ENCODE results near the gene C1QTNF12.

C1QTNF12 gene

GRCh38 chr1:1218524-1219200, 27.9 kb downstream of the C1QTNF12 start:
- peaks cover 76% of the 10 kb centered on the region for H3K36me3 ChIP-seq (ENCODE audit: insufficient read depth, low read length)
- H3K9ac ChIP-seq (ENCODE audit: low read length), result no peak overlapping the region
- H3K4me2 ChIP-seq (ENCODE audit: low read length), result no peak overlapping the region
- TF ChIP-seq, protein P1, sequence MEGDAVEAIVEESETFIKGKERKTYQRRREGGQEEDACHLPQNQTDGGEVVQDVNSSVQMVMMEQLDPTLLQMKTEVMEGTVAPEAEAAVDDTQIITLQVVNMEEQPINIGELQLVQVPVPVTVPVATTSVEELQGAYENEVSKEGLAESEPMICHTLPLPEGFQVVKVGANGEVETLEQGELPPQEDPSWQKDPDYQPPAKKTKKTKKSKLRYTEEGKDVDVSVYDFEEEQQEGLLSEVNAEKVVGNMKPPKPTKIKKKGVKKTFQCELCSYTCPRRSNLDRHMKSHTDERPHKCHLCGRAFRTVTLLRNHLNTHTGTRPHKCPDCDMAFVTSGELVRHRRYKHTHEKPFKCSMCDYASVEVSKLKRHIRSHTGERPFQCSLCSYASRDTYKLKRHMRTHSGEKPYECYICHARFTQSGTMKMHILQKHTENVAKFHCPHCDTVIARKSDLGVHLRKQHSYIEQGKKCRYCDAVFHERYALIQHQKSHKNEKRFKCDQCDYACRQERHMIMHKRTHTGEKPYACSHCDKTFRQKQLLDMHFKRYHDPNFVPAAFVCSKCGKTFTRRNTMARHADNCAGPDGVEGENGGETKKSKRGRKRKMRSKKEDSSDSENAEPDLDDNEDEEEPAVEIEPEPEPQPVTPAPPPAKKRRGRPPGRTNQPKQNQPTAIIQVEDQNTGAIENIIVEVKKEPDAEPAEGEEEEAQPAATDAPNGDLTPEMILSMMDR (IDR thresholded peaks at IDR 0.05; ENCODE audit: low read length), result no peak
- TF ChIP-seq EZH2 (IDR thresholded peaks at IDR 0.05; ENCODE audit: borderline replicate concordance, low read length), result no peak
- no peaks in the 10 kb centered on the region for H3F3A ChIP-seq (ENCODE audit: insufficient read depth, low read length)
- H3K9me3 ChIP-seq (ENCODE audit: low read length), result no peaks in the 10 kb centered on the region
- H3K27me3 ChIP-seq (ENCODE audit: insufficient read depth, low read length), result no peaks in the 10 kb centered on the region
- no peaks in the 10 kb centered on the region for H3K79me2 ChIP-seq (ENCODE audit: insufficient read depth, low read length)
- no peak overlapping the region for H3K4me3 ChIP-seq (ENCODE audit: low read depth, low read length, poor library complexity, severe bottlenecking)
- peaks cover 9% of the 10 kb centered on the region for H3K4me1 ChIP-seq (ENCODE audit: insufficient read depth, low read length, severe bottlenecking)
- no peak overlapping the region for H2AFZ ChIP-seq (ENCODE audit: low read length)
- no peaks in the 10 kb centered on the region for H3K9me2 ChIP-seq (ENCODE audit: low read depth, low read length)
- H3K27ac ChIP-seq (ENCODE audit: low read depth, low read length, poor library complexity, severe bottlenecking), result no peak overlapping the region
- no peaks in the 10 kb centered on the region for H4K20me1 ChIP-seq (ENCODE audit: insufficient read depth, low read length)

DNA sequence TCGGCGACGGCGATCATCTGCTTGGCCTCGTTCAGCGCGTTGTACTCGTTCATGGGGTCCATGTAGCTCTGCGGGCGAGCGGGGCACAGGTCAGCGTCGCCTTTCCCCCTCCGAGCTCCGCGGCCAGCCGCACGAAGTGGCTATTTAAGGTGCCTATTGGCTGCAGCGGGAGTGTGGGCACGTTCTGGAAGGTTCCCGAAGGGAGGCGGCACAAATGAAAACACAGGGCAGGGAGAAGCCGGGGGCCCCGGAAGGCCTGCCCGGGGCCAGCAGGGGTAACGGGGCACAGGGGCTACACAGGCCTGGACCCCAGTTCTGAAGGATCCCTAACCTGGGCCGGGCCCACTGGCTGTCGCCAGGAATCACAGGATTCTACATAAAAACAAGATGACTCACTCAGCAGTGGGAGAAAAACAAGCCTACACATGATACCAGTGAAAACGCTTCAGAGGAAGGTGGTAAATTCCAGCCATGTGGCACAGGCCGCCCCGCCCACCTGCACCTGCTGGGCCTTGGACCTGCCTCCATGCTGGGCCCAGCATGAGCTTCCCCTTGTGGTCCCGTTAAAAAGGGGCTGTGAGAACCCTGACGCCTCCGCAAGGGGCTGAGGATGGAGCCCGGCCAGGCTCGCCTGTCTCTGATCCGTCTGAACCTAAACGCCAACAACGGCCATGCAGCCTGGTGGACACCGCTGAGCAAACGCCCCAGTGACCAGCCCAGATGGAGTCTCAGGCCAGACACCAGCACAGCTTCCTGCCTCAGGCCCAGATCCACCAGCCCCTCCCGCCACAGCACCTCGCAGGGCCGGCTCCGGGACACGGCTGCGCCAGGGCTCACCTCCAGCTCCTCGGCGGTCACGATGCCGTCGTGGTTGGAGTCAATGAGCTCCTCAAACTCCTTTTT, 28.6 kb downstream of the C1QTNF12 start:
- Histone ChIP-seq H3K4me1 (ENCODE audit: insufficient read depth, low read length, severe bottlenecking) (peaks cover 9% of the 10 kb centered on the region), H3F3A (ENCODE audit: insufficient read depth, low read length) (no peaks in the 10 kb centered on the region), H2AFZ (ENCODE audit: low read length) (no peak overlapping the region), H4K20me1 (ENCODE audit: insufficient read depth, low read length) (no peaks in the 10 kb centered on the region), H3K9me2 (ENCODE audit: low read depth, low read length) (no peaks in the 10 kb centered on the region), H3K27ac (ENCODE audit: low read depth, low read length, poor library complexity, severe bottlenecking) (no peak overlapping the region), H3K9ac (ENCODE audit: low read length) (no peak overlapping the region), H3K9me3 (ENCODE audit: low read length) (no peaks in the 10 kb centered on the region), H3K36me3 (ENCODE audit: insufficient read depth, low read length) (peaks cover 70% of the 10 kb centered on the region), H3K79me2 (ENCODE audit: insufficient read depth, low read length) (no peaks in the 10 kb centered on the region), H3K4me2 (ENCODE audit: low read length) (no peak overlapping the region), H3K4me3 (ENCODE audit: low read depth, low read length, poor library complexity, severe bottlenecking) (no peak overlapping the region), H3K27me3 (ENCODE audit: insufficient read depth, low read length) (0 out of 2 replicates have a peak, but pooled peaks cover 7% of the 10 kb centered on the region)
- TF ChIP-seq, protein P1 (IDR thresholded peaks at IDR 0.05; ENCODE audit: low read length), result no peak
- TF ChIP-seq EZH2 (IDR thresholded peaks at IDR 0.05; ENCODE audit: borderline replicate concordance, low read length), result no peak

- Histone ChIP-seq H3K9me3 (ENCODE audit: low read length) (no peaks in the 10 kb centered on the region), H3K27me3 (ENCODE audit: insufficient read depth, low read length) (0 out of 2 replicates have a peak, but pooled peaks cover 8% of the 10 kb centered on the region), H3F3A (ENCODE audit: insufficient read depth, low read length) (no peaks in the 10 kb centered on the region), H3K79me2 (ENCODE audit: insufficient read depth, low read length) (no peaks in the 10 kb centered on the region), H2AFZ (ENCODE audit: low read length) (no peak overlapping the region), H4K20me1 (ENCODE audit: insufficient read depth, low read length) (no peaks in the 10 kb centered on the region), H3K4me1 (ENCODE audit: insufficient read depth, low read length, severe bottlenecking) (peaks cover 9% of the 10 kb centered on the region), H3K9ac (ENCODE audit: low read length) (no peak overlapping the region), H3K9me2 (ENCODE audit: low read depth, low read length) (no peaks in the 10 kb centered on the region), H3K4me2 (ENCODE audit: low read length) (no peak overlapping the region), H3K36me3 (ENCODE audit: insufficient read depth, low read length) (peaks cover 61% of the 10 kb centered on the region), H3K4me3 (ENCODE audit: low read depth, low read length, poor library complexity, severe bottlenecking) (no peak overlapping the region), H3K27ac (ENCODE audit: low read depth, low read length, poor library complexity, severe bottlenecking) (no peak overlapping the region)
- TF ChIP-seq, protein P1 (IDR thresholded peaks at IDR 0.05; ENCODE audit: low read length), result no peak
- TF ChIP-seq EZH2 (IDR thresholded peaks at IDR 0.05; ENCODE audit: borderline replicate concordance, low read length), result no peak
Measured at GRCh38 chr1:1216770-1217620, 29.5 kb downstream of the C1QTNF12 start.

All from OCI-LY1 (cell line).